IMR-90 (cell line): Measurements from ENCODE around the gene SAMD5. TPM values are rescaled to one million over a fixed set of nuclear protein-coding genes. Genes with fewer than 3 reads are reported as not detected.

ENCODE experiments used
- ATAC-seq: fragments of 200-7000 bp; cut with Tn5 transposase; 2 replicates; pipeline ENCODE4 v1.9.1; 2020; ENCODE audit warnings: low read depth, mild to moderate bottlenecking, moderate library complexity
- BruUV-seq: library from RNA; stranded (reverse); fragments of 400-500 nt; replicated peaks from 2 replicates; lab custom pipeline; 2021; lab: Mats Ljungman, UMichigan
- CTCF ChIA-PET: fragments of 300-600 bp; formaldehyde crosslinking; extraction: SDS; loops from one replicate; lab custom pipeline; 2021; ENCODE audit warnings: antibody characterized with exemption; lab: Yijun Ruan, JAX
- POLR2A ChIA-PET: fragments of 300-600 bp; sonication (Branson Sonifier 250); formaldehyde crosslinking; loops from one replicate; lab custom pipeline; 2022; ENCODE audit warnings: antibody characterized with exemption; ENCODE audit not compliant: unreplicated experiment; lab: Charles Lee
- DNase-seq: peaks from one replicate; pipeline ENCODE4 v3.0.0; 2013
- H2AFZ ChIP-seq: replicated peaks from 2 replicates; pipeline ENCODE3; 2013; ENCODE audit warnings: low read length, mild to moderate bottlenecking; ENCODE audit not compliant: poor library complexity
- H2AK5ac ChIP-seq: 2 replicates; pipeline ENCODE4 v1.6.1; 2013; ENCODE audit warnings: low read depth, low read length, inconsistent platforms
- H2AK9ac ChIP-seq: replicated peaks from 2 replicates; pipeline ENCODE3; 2013; ENCODE audit warnings: mild to moderate bottlenecking, low read depth, low read length, moderate library complexity; ENCODE audit not compliant: poor library complexity
- H2BK120ac ChIP-seq: 2 replicates; pipeline ENCODE4 v1.6.1; 2013; ENCODE audit warnings: low read depth, low read length, inconsistent platforms
- H2BK15ac ChIP-seq: 3 replicates; pipeline ENCODE4 v1.6.1; 2013; ENCODE audit warnings: low read depth, low read length, inconsistent platforms
- H2BK20ac ChIP-seq: 2 replicates; pipeline ENCODE4 v1.6.1; 2013; ENCODE audit warnings: low read depth, mild to moderate bottlenecking, inconsistent platforms, low read length, moderate library complexity
- H2BK5ac ChIP-seq: 2 replicates; pipeline ENCODE4 v1.6.1; 2013; ENCODE audit warnings: mild to moderate bottlenecking, low read depth, low read length, inconsistent platforms; ENCODE audit not compliant: poor library complexity, severe bottlenecking
- H3K14ac ChIP-seq: replicated peaks from 2 replicates; pipeline ENCODE4 v1.6.1; 2013; ENCODE audit warnings: low read depth, low read length, inconsistent platforms
- H3K18ac ChIP-seq: 2 replicates; pipeline ENCODE4 v1.6.1; 2013; ENCODE audit warnings: low read depth, low read length, control low read depth
- H3K23ac ChIP-seq: 2 replicates; pipeline ENCODE4 v1.6.1; 2013; ENCODE audit warnings: low read depth, low read length, inconsistent platforms
- H3K27ac ChIP-seq: 2 replicates; pipeline ENCODE4 v1.5.1; 2013; ENCODE audit warnings: mild to moderate bottlenecking, control low read depth, low read length; ENCODE audit not compliant: insufficient read depth
- H3K27me3 ChIP-seq: 2 replicates; pipeline ENCODE4 v1.6.1; 2013; ENCODE audit warnings: low read length; ENCODE audit not compliant: control insufficient read depth, insufficient read depth
- H3K36me3 ChIP-seq: 2 replicates; pipeline ENCODE4 v1.6.1; 2013; ENCODE audit warnings: low read length, mixed read lengths; ENCODE audit not compliant: control insufficient read depth, insufficient read depth
- H3K4ac ChIP-seq: 2 replicates; pipeline ENCODE4 v1.6.1; 2013; ENCODE audit warnings: low read depth, low read length, inconsistent platforms
- H3K4me1 ChIP-seq: 2 replicates; pipeline ENCODE4 v1.6.1; 2013; ENCODE audit warnings: low read length, mixed read lengths; ENCODE audit not compliant: control insufficient read depth, insufficient read depth
- H3K4me2 ChIP-seq: 2 replicates; pipeline ENCODE4 v1.6.1; 2013; ENCODE audit warnings: low read depth, mild to moderate bottlenecking, control low read depth, low read length, moderate library complexity
- H3K4me3 ChIP-seq: 2 replicates; pipeline ENCODE4 v1.5.1; 2013; ENCODE audit warnings: low read depth, mild to moderate bottlenecking, control low read depth, low read length, moderate library complexity; ENCODE audit not compliant: insufficient read depth
- H3K56ac ChIP-seq: 2 replicates; pipeline ENCODE4 v1.6.1; 2013; ENCODE audit warnings: low read length, inconsistent platforms; ENCODE audit not compliant: insufficient read depth; ENCODE audit errors: extremely low read depth
- H3K79me1 ChIP-seq, 2 experiments: 2 replicates each; pipeline ENCODE4 v1.6.1; 2013; ENCODE audit warnings: low read length in 2 of 2, inconsistent platforms in 1 of 2, low read depth in 1 of 2
- H3K9ac ChIP-seq: 2 replicates; pipeline ENCODE4 v1.6.1; 2013; ENCODE audit warnings: low read depth, low read length, control low read depth
- H3K9me1 ChIP-seq: 2 replicates; pipeline ENCODE4 v1.6.1; 2013; ENCODE audit warnings: low read length, inconsistent platforms; ENCODE audit not compliant: insufficient read depth
- H3K9me3 ChIP-seq: 2 replicates; pipeline ENCODE4 v1.6.1; 2013; ENCODE audit warnings: low read length; ENCODE audit not compliant: control insufficient read depth, insufficient read depth
- H4K20me1 ChIP-seq: 2 replicates; pipeline ENCODE4 v1.6.1; 2013; ENCODE audit warnings: low read length, inconsistent platforms; ENCODE audit not compliant: insufficient read depth
- H4K5ac ChIP-seq: 2 replicates; pipeline ENCODE4 v1.6.1; 2013; ENCODE audit warnings: mild to moderate bottlenecking, low read depth, low read length, control low read depth
- H4K8ac ChIP-seq, 2 experiments: 2 replicates each; pipeline ENCODE4 v1.6.1; 2013; ENCODE audit warnings: low read depth in 2 of 2, low read length in 2 of 2, control low read depth in 1 of 2, inconsistent platforms in 1 of 2
- H4K91ac ChIP-seq: 2 replicates; pipeline ENCODE4 v1.6.1; 2013; ENCODE audit warnings: low read depth, low read length, inconsistent platforms; ENCODE audit not compliant: insufficient read depth
- BHLHE40 ChIP-seq: fragments of 150-350 bp; IDR thresholded peaks from 2 replicates; pipeline ENCODE4 v1.6.1; 2016; ENCODE audit warnings: mild to moderate bottlenecking, low read depth, low read length
- CEBPB ChIP-seq: IDR thresholded peaks from 2 replicates; pipeline ENCODE4 v1.6.1; 2012; ENCODE audit warnings: low read depth, low read length, improper control_type of control experiment
- CHD1 ChIP-seq: IDR thresholded peaks from 2 replicates; pipeline ENCODE4 v1.6.1; 2012; ENCODE audit warnings: low read depth, low read length, improper control_type of control experiment
- CTCF ChIP-seq: conservative IDR thresholded peaks from 2 replicates; pipeline ENCODE4 v1.5.1; 2012; ENCODE audit warnings: mild to moderate bottlenecking, low read depth, low read length, improper control_type of control experiment
- FOS ChIP-seq: fragments of 150-350 bp; IDR thresholded peaks from 2 replicates; pipeline ENCODE4 v1.6.1; 2016; ENCODE audit warnings: low read depth, low read length
- MAFK ChIP-seq: IDR thresholded peaks from 2 replicates; pipeline ENCODE4 v1.6.1; 2012; ENCODE audit warnings: low read depth, low read length, improper control_type of control experiment
- MAZ ChIP-seq: IDR thresholded peaks from 2 replicates; pipeline ENCODE4 v1.6.1; 2012; ENCODE audit warnings: low read depth, mild to moderate bottlenecking, low read length, improper control_type of control experiment, moderate library complexity, borderline replicate concordance
- MXI1 ChIP-seq: IDR thresholded peaks from 2 replicates; pipeline ENCODE4 v1.6.1; 2012; ENCODE audit warnings: low read depth, mild to moderate bottlenecking, low read length, moderate library complexity, borderline replicate concordance
- NFE2L2 ChIP-seq: fragments of 150-350 bp; IDR thresholded peaks from 2 replicates; pipeline ENCODE4 v1.6.1; 2016; ENCODE audit warnings: low read depth, mild to moderate bottlenecking, low read length
- POLR2A ChIP-seq: IDR thresholded peaks from 2 replicates; pipeline ENCODE4 v1.6.1; 2012; ENCODE audit warnings: mild to moderate bottlenecking, low read depth, low read length
- RAD21 ChIP-seq: IDR thresholded peaks from 2 replicates; pipeline ENCODE4 v1.6.1; 2012; ENCODE audit warnings: low read length, improper control_type of control experiment
- RCOR1 ChIP-seq: IDR thresholded peaks from 2 replicates; pipeline ENCODE4 v1.6.1; 2012; ENCODE audit warnings: mild to moderate bottlenecking, low read length, improper control_type of control experiment; ENCODE audit not compliant: insufficient replicate concordance
- RFX5 ChIP-seq: IDR thresholded peaks from 2 replicates; pipeline ENCODE4 v1.8.0; 2012; ENCODE audit warnings: low read depth, mild to moderate bottlenecking, low read length, moderate library complexity
- SMC3 ChIP-seq: fragments of 150-350 bp; IDR thresholded peaks from 2 replicates; pipeline ENCODE4 v1.6.1; 2016; ENCODE audit warnings: low read depth, mild to moderate bottlenecking, antibody characterized with exemption, low read length, moderate library complexity
- USF2 ChIP-seq: fragments of 150-350 bp; IDR thresholded peaks from 2 replicates; pipeline ENCODE4 v1.6.1; 2017; ENCODE audit warnings: mild to moderate bottlenecking, antibody characterized with exemption, low read length, low read depth
- dilution Hi-C: fragments of 300-500 bp; cut with HindIII; formaldehyde crosslinking; loops from one replicate; pipeline ENCODE4 v1.14.3; 2018; ENCODE audit warnings: low sequenced_read_pairs; ENCODE audit not compliant: unreplicated experiment
- in situ Hi-C: fragments of 300-500 bp; cut with MboI; formaldehyde crosslinking; loops from 3 replicates; pipeline ENCODE4 v1.14.3; 2019; ENCODE audit warnings: low sequenced_read_pairs, inconsistent platforms, mixed read lengths
- intact Hi-C: fragments of 100-400 bp; cut with micrococcal nuclease; formaldehyde crosslinking; loops from 2 replicates; pipeline ENCODE4 v1.10.0; 2022
- polyA plus RNA-seq, 3 experiments: library from polyadenylated mRNA; depleted of rRNA; stranded (reverse); fragments of >200 nt; gene quantifications; 2 replicates each; pipeline ENCODE4 v1.2.3, GENCODE V29; 2012; ENCODE audit warnings: low replicate concordance in 1 of 3
- total RNA-seq: library from RNA; depleted of rRNA; stranded (reverse); fragments of >200 nt; gene quantifications from 2 replicates; pipeline ENCODE4 v1.2.3, GENCODE V29; 2012
- TF ChIP-seq, protein P1 (sequence below): fragments of 150-350 bp; IDR thresholded peaks from 2 replicates; pipeline ENCODE4 v1.6.1; 2016; ENCODE audit warnings: low read depth, mild to moderate bottlenecking, low read length, moderate library complexity, borderline replicate concordance

The SAMD5 gene
- total and polyA plus RNA-seq, 2 of the 4 experiments (the other 2 are of a cell fraction): 1.0 to 1.6 TPM

GRCh38 chr6:147577488-147577887 lies 69.0 kb downstream of the SAMD5 start:
- Histone ChIP-seq H3K4ac (no peak overlapping the region), H2BK20ac (no peak overlapping the region), H3K9me1 (no peaks in the 10 kb centered on the region), H3K23ac (no peak overlapping the region), H4K5ac (no peak overlapping the region), H3K18ac (no peak overlapping the region), H3K4me3 (no peak overlapping the region), H2AK9ac (no peak overlapping the region), H2BK15ac (no peak overlapping the region), H2AK5ac (no peak overlapping the region), H2BK120ac (no peak overlapping the region), H3K27me3 (no peaks in the 10 kb centered on the region; the same call in 1 of the 2 replicates), H2BK5ac (no peak overlapping the region), H3K4me1 (no peaks in the 10 kb centered on the region), H3K9ac (no peak overlapping the region), H3K4me2 (no peak overlapping the region), H3K56ac (no peak overlapping the region), H2AFZ (no peak overlapping the region), H3K79me1 (no peaks in the 10 kb centered on the region), H3K27ac (no peak overlapping the region), H4K8ac (no peak overlapping the region), H4K91ac (no peak overlapping the region), H3K9me3 (no peaks in the 10 kb centered on the region), H4K20me1 (no peaks in the 10 kb centered on the region), H3K36me3 (no peaks in the 10 kb centered on the region), H3K14ac (no peak overlapping the region)
- TF ChIP-seq RCOR1 (no peak), POLR2A (no peak), MAFK (no peak), CHD1 (no peak), USF2 (no peak), NFE2L2 (no peak), MXI1 (no peak), CEBPB (no peak), FOS (no peak), BHLHE40 (no peak), MAZ (no peak), RAD21 (no peak), RFX5 (no peak), CTCF (no peak), SMC3 (no peak)
- TF ChIP-seq, protein P1, sequence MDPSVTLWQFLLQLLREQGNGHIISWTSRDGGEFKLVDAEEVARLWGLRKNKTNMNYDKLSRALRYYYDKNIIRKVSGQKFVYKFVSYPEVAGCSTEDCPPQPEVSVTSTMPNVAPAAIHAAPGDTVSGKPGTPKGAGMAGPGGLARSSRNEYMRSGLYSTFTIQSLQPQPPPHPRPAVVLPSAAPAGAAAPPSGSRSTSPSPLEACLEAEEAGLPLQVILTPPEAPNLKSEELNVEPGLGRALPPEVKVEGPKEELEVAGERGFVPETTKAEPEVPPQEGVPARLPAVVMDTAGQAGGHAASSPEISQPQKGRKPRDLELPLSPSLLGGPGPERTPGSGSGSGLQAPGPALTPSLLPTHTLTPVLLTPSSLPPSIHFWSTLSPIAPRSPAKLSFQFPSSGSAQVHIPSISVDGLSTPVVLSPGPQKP: no peak
- ChIA-PET CTCF (no interaction called here), POLR2A (no interaction called here)
- in situ Hi-C loops (no loop called here), dilution Hi-C loops (no loop called here), intact Hi-C loops (no loop called here)
- BruUV-seq: no TSS peak
- DNase-seq (no peak), ATAC-seq (no peak)
